ENCODE data around the gene GPC5. TPM values are rescaled to one million over a fixed set of nuclear protein-coding genes. Genes with fewer than 3 reads are reported as not detected.

The GPC5 gene
- total and polyA plus RNA-seq, 2 donors = 0.25 to 0.28 TPM

DNA sequence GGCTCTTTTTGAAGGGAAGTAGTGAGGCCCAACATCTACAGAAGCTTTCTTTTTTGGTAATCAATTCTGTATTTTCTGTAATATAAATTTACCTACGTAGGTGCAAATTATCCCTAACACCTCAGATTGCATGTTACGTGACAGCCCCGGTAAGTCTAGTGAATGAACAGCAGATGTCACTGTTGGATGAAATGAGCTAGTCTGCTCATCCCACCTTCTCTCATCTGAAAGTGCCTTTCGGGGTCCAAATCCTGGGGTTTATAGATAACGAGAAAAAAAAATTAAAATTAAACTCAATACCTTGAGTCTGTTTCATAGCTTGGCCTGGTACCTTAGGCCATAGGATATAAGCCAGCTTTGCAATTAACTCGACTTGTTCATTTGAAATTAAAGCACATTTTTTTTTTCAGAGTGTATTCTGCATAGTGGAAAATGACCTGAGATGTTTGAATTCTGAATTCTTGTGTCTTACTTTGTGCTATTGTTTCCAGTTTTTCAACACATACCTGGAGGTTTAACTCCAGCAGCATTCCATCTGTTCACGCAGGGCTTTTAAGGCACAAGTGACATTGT is 548.2 kb downstream of the GPC5 start:
- Histone ChIP-seq H3K36me3 (ENCODE audit: control insufficient read depth in 2 of 2, insufficient read depth in 2 of 2, low read length in 1 of 2) (no peaks in the 10 kb centered on the region), H3K4me1 (ENCODE audit: control insufficient read depth in 2 of 2, insufficient read depth in 2 of 2, low read length in 2 of 2) (no peaks in the 10 kb centered on the region), H3K4me3 (ENCODE audit: low read length in 2 of 2) (no peak overlapping the region), H3K27ac (ENCODE audit: low read depth in 1 of 2, low read length in 1 of 2) (no peak overlapping the region), H3K9me3 (ENCODE audit: control insufficient read depth in 2 of 2, insufficient read depth in 1 of 2, low read length in 1 of 2) (no peaks in the 10 kb centered on the region), H3K27me3 (ENCODE audit: control insufficient read depth in 2 of 2, insufficient read depth in 1 of 2, low read length in 1 of 2) (no peaks in the 10 kb centered on the region)
- 59% methylated on average over 7 of the region's 7 CpGs for WGBS
- no peak for DNase-seq (ENCODE audit: low read depth in 6 of 9, low spot score in 9 of 9)

DNA sequence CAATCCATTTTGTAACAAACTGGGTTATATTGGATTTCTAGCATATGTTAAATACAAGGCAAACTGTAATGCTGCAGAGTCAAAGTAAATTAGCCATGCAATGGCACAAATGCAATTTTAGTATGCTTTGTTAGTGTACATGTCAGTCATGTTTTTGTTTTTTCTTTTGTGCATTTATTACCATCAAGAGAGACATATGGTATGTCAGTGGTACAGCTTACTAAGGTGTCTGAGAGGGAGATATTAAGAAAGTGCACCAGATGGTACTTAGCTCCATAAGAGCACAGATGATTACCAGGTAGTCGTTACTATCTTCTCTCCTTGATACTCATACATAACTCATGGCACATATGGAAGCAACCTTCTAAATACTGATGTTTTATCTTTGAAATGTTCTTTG is 550.3 kb downstream of the GPC5 start:
- H3K4me1 ChIP-seq (ENCODE audit: control insufficient read depth in 2 of 2, insufficient read depth in 2 of 2, low read length in 2 of 2) = no peaks in the 10 kb centered on the region
- no peaks in the 10 kb centered on the region for H3K9me3 ChIP-seq (ENCODE audit: control insufficient read depth in 2 of 2, insufficient read depth in 1 of 2, low read length in 1 of 2)
- DNase-seq (ENCODE audit: low read depth in 6 of 9, low spot score in 9 of 9) = no peak
- H3K4me3 ChIP-seq (ENCODE audit: low read length in 2 of 2) = no peak overlapping the region
- WGBS = 91% methylated on average over 1 of the region's 1 CpG
- no peak overlapping the region for H3K27ac ChIP-seq (ENCODE audit: low read depth in 1 of 2, low read length in 1 of 2)
- H3K27me3 ChIP-seq (ENCODE audit: control insufficient read depth in 2 of 2, insufficient read depth in 1 of 2, low read length in 1 of 2) = no peaks in the 10 kb centered on the region
- no peaks in the 10 kb centered on the region for H3K36me3 ChIP-seq (ENCODE audit: control insufficient read depth in 2 of 2, insufficient read depth in 2 of 2, low read length in 1 of 2)

DNA sequence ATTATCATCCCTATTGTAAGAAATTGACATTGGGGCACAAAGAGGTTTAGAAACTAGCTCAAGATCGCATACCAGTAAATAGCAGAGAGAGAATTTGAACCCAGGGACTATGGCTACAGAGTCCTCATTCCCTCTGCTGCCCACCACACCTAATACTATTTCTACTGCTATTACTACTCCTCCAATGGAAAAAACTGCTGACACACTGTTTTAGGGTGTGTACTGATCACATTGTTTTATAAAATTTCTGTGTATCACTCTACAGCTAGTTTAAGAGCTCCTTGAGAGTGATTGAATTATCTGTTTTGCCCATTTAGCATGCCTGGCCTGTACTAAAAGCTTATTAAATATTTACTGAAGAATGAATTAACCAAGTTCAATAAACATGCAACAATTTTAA is 552.4 kb downstream of the GPC5 start:
- H3K27me3 ChIP-seq (ENCODE audit: control insufficient read depth in 2 of 2, insufficient read depth in 1 of 2, low read length in 1 of 2) = no peaks in the 10 kb centered on the region
- H3K9me3 ChIP-seq (ENCODE audit: control insufficient read depth in 2 of 2, insufficient read depth in 1 of 2, low read length in 1 of 2) = no peaks in the 10 kb centered on the region
- H3K4me3 ChIP-seq (ENCODE audit: low read length in 2 of 2) = no peak overlapping the region
- no peak overlapping the region for H3K27ac ChIP-seq (ENCODE audit: low read depth in 1 of 2, low read length in 1 of 2)
- H3K4me1 ChIP-seq (ENCODE audit: control insufficient read depth in 2 of 2, insufficient read depth in 2 of 2, low read length in 2 of 2) = no peaks in the 10 kb centered on the region
- no peaks in the 10 kb centered on the region for H3K36me3 ChIP-seq (ENCODE audit: control insufficient read depth in 2 of 2, insufficient read depth in 2 of 2, low read length in 1 of 2)
- no peak for DNase-seq (ENCODE audit: low read depth in 6 of 9, low spot score in 9 of 9)
- 94% methylated on average over 1 of the region's 1 CpG for WGBS

DNA sequence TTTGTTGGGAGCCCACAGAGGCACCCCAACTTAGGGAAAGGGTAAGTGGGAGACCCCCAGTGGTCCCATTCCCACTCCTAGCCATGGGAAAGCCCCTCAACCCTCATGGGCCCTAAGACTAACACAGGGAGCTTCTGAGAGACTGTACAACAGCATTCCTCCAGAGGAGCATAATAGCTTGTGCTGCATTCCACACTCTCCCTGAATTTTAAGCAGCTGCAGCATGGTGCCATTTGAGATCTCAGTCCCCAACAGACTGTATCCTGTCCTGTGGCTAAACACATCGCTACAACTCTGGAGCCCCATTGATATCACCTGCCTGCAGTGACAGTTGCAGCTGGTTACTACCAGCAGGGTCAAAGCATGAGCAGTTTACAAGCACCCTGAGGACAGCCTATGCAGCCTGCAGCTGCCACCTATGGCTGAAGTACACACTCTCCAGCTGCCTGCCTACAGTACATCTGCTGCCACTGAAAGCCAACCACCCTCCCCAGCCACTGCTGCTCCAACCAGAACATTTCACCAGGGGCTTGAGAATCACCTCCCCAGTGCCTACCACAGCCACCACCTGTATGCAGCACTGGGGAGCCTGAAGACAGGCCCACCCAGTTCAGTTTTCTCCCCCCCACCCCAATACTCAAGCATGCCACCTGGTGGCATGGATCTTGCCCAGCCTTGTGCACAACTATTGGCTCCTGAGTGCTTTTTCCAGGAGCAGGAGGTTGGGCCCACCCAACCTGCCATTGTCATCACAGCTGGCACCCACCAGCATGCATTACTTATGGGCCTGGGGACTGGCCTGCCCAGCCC is 557.3 kb downstream of the GPC5 start:
- H3K4me1 ChIP-seq (ENCODE audit: control insufficient read depth in 2 of 2, insufficient read depth in 2 of 2, low read length in 2 of 2) = no peaks in the 10 kb centered on the region
- H3K4me3 ChIP-seq (ENCODE audit: low read length in 2 of 2) = no peak overlapping the region
- H3K27ac ChIP-seq (ENCODE audit: low read depth in 1 of 2, low read length in 1 of 2) = no peak overlapping the region
- H3K9me3 ChIP-seq (ENCODE audit: control insufficient read depth in 2 of 2, insufficient read depth in 1 of 2, low read length in 1 of 2) = no peaks in the 10 kb centered on the region
- H3K27me3 ChIP-seq (ENCODE audit: control insufficient read depth in 2 of 2, insufficient read depth in 1 of 2, low read length in 1 of 2) = no peaks in the 10 kb centered on the region
- WGBS = 96% methylated on average over 1 of the region's 1 CpG
- no peak for DNase-seq (ENCODE audit: low read depth in 6 of 9, low spot score in 9 of 9)
- no peaks in the 10 kb centered on the region for H3K36me3 ChIP-seq (ENCODE audit: control insufficient read depth in 2 of 2, insufficient read depth in 2 of 2, low read length in 1 of 2)

DNA sequence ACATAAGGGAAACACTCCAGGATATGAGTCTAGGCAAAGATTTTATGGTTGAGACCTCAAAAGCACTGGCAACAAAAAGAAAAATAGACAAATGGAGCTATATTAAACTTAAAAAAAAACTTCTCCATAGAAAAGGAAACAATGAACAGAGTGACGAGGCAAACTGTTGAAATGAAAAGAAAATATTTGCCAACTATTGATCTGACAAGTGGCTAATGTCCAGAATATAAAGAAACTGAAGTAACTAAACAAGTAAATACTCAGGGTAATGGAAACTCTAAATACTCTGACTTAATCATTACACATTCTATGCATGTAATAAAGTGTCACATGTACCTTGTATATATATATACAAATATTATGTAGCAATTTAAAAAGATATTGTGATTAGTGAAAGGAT is 562.5 kb downstream of the GPC5 start:
- Histone ChIP-seq H3K27me3 (ENCODE audit: control insufficient read depth in 2 of 2, insufficient read depth in 1 of 2, low read length in 1 of 2) (no peaks in the 10 kb centered on the region), H3K4me3 (ENCODE audit: low read length in 2 of 2) (no peak overlapping the region), H3K27ac (ENCODE audit: low read depth in 1 of 2, low read length in 1 of 2) (no peak overlapping the region), H3K36me3 (ENCODE audit: control insufficient read depth in 2 of 2, insufficient read depth in 2 of 2, low read length in 1 of 2) (no peaks in the 10 kb centered on the region), H3K4me1 (ENCODE audit: control insufficient read depth in 2 of 2, insufficient read depth in 2 of 2, low read length in 2 of 2) (no peaks in the 10 kb centered on the region), H3K9me3 (ENCODE audit: control insufficient read depth in 2 of 2, insufficient read depth in 1 of 2, low read length in 1 of 2) (no peaks in the 10 kb centered on the region)
- WGBS = 89% methylated on average over 1 of the region's 1 CpG
- DNase-seq (ENCODE audit: low read depth in 6 of 9, low spot score in 9 of 9) = no peak

DNA sequence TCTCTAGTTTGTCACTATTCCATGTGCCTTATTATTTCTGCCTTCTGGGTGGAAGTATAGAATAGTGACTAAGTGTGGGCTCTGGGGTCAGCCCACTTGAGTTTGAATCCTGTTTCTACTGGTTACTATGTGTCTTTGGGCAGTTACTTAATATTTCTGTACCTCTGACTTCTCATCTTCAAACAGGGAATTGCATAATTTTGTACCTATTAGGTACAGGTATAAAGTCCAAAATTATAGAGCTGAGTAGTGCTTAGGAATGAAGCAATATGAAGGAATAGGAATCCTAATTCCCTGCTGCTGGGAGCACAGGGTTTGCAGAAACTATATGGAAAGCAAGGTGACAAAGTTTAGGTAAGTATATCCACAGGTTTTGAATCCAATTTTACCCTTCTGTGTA is 564.5 kb downstream of the GPC5 start:
- Histone ChIP-seq H3K9me3 (ENCODE audit: control insufficient read depth in 2 of 2, insufficient read depth in 1 of 2, low read length in 1 of 2) (no peaks in the 10 kb centered on the region), H3K27me3 (ENCODE audit: control insufficient read depth in 2 of 2, insufficient read depth in 1 of 2, low read length in 1 of 2) (no peaks in the 10 kb centered on the region), H3K36me3 (ENCODE audit: control insufficient read depth in 2 of 2, insufficient read depth in 2 of 2, low read length in 1 of 2) (no peaks in the 10 kb centered on the region), H3K4me1 (ENCODE audit: control insufficient read depth in 2 of 2, insufficient read depth in 2 of 2, low read length in 2 of 2) (no peaks in the 10 kb centered on the region), H3K27ac (ENCODE audit: low read depth in 1 of 2, low read length in 1 of 2) (no peak overlapping the region), H3K4me3 (ENCODE audit: low read length in 2 of 2) (no peak overlapping the region)
- DNase-seq (ENCODE audit: low read depth in 6 of 9, low spot score in 9 of 9) = no peak

DNA sequence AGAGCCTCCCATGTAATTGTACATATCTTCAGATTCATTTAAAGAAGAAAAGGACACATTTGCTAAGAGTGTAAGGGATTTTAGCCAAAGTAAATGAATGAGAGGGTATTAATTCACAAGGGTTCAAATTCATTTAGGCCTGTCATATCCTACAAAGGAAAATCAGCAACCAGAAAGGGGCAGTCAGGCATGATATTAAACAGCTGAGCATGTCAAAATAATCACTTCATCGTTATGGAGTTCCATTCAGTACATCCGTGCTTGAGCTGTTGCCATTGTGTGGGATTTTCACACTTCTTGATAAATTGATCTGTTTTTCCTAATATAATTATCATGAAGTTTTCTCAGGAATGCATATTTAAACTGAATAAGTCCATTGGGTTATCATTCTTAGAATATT is 567.1 kb downstream of the GPC5 start:
- DNase-seq (ENCODE audit: low read depth in 6 of 9, low spot score in 9 of 9) = no peak
- Histone ChIP-seq H3K9me3 (ENCODE audit: control insufficient read depth in 2 of 2, insufficient read depth in 1 of 2, low read length in 1 of 2) (no peaks in the 10 kb centered on the region), H3K27ac (ENCODE audit: low read depth in 1 of 2, low read length in 1 of 2) (no peak overlapping the region), H3K4me3 (ENCODE audit: low read length in 2 of 2) (no peak overlapping the region), H3K27me3 (ENCODE audit: control insufficient read depth in 2 of 2, insufficient read depth in 1 of 2, low read length in 1 of 2) (no peaks in the 10 kb centered on the region), H3K36me3 (ENCODE audit: control insufficient read depth in 2 of 2, insufficient read depth in 2 of 2, low read length in 1 of 2) (no peaks in the 10 kb centered on the region), H3K4me1 (ENCODE audit: control insufficient read depth in 2 of 2, insufficient read depth in 2 of 2, low read length in 2 of 2) (no peaks in the 10 kb centered on the region)
- 85% methylated on average over 2 of the region's 2 CpGs for WGBS

DNA sequence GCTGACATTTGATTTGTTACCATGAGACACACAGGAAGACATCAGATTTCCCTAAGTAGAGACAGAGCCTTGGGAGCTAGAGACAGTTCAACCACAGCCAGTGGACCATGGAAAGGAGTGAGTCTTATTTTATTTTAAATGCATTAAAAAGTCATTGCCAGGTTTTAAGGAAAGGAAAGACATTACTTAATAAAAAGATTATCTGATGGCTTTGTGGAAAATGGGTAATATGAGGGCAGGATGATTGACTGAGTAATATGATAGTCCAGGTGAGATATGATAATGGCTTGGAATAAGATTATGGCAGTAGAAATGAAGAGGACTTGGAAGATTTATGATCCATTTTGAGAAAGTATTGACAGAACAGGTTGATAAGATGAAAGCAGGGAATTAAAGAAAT is 580.1 kb downstream of the GPC5 start:
- Histone ChIP-seq H3K9me3 (ENCODE audit: control insufficient read depth in 2 of 2, insufficient read depth in 1 of 2, low read length in 1 of 2) (no peaks in the 10 kb centered on the region), H3K36me3 (ENCODE audit: control insufficient read depth in 2 of 2, insufficient read depth in 2 of 2, low read length in 1 of 2) (no peaks in the 10 kb centered on the region), H3K4me3 (ENCODE audit: low read length in 2 of 2) (no peak overlapping the region), H3K27ac (ENCODE audit: low read depth in 1 of 2, low read length in 1 of 2) (no peak overlapping the region), H3K4me1 (ENCODE audit: control insufficient read depth in 2 of 2, insufficient read depth in 2 of 2, low read length in 2 of 2) (no peaks in the 10 kb centered on the region), H3K27me3 (ENCODE audit: control insufficient read depth in 2 of 2, insufficient read depth in 1 of 2, low read length in 1 of 2) (no peaks in the 10 kb centered on the region)
- no peak for DNase-seq (ENCODE audit: low read depth in 6 of 9, low spot score in 9 of 9)

DNA sequence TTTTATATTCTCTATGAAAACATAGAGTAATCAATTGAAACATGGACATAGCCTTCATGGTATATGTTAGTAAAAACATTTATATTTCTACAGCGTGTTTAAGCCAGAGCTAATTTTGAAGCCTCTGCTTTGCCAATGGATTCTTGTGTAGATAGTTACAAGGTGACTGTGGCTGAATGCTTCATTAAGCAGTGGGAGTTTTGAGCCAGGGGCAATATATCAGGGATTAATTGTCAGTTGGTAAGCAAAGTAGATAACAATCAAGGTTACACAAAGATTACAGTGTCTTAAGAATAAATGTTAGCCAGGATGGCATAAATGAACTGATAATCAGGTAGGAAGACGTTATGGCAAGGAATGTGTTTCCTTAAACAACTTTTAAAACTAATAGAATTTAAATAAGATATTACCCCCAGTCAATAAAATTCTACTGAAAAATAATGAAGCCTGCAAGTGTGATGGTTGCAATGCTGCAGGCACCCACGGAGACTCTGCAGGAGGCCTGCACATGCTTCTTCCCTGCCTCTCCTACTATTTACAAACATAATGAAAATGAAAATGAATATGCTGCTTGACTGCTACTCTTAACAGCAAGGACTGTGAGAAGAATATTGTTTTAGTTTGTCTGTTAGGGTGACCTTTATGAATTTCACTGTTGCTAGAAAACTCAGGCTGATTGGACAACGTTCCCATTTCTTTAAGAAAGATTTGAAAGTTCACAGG is 588.5 kb downstream of the GPC5 start:
- H3K4me1 ChIP-seq (ENCODE audit: control insufficient read depth in 2 of 2, insufficient read depth in 2 of 2, low read length in 2 of 2) = no peaks in the 10 kb centered on the region
- WGBS = 87% methylated on average over 4 of the region's 4 CpGs

More for the DNA sequence above, 588.5 kb downstream of the GPC5 start:
- H3K27ac ChIP-seq (ENCODE audit: low read depth in 1 of 2, low read length in 1 of 2) = no peak overlapping the region
- H3K27me3 ChIP-seq (ENCODE audit: control insufficient read depth in 2 of 2, insufficient read depth in 1 of 2, low read length in 1 of 2) = no peaks in the 10 kb centered on the region
- no peaks in the 10 kb centered on the region for H3K9me3 ChIP-seq (ENCODE audit: control insufficient read depth in 2 of 2, insufficient read depth in 1 of 2, low read length in 1 of 2)
- no peak for DNase-seq (ENCODE audit: low read depth in 6 of 9, low spot score in 9 of 9)
- H3K36me3 ChIP-seq (ENCODE audit: control insufficient read depth in 2 of 2, insufficient read depth in 2 of 2, low read length in 1 of 2) = no peaks in the 10 kb centered on the region
- no peak overlapping the region for H3K4me3 ChIP-seq (ENCODE audit: low read length in 2 of 2)

All from thymus (tissue), 11 donors.